SU-DHL-6 (cell line): ENCODE data around the gene PUDP.

Experiments
- H2AFZ ChIP-seq: fragments of 200-600 bp; sonication (generic); 2 replicates; pipeline ENCODE4 v1.6.1; 2014; ENCODE audit warnings: low read depth, mild to moderate bottlenecking, moderate library complexity, mixed read lengths, antibody characterized with exemption, low read length; ENCODE audit not compliant: severe bottlenecking
- H3F3A ChIP-seq: fragments of 200-600 bp; shearing (Covaris generic); 2 replicates; pipeline ENCODE4 v1.6.0; 2016; ENCODE audit warnings: antibody characterized with exemption, mild to moderate bottlenecking; ENCODE audit not compliant: insufficient read depth
- H3K27ac ChIP-seq: fragments of 200-600 bp; sonication (generic); 2 replicates; pipeline ENCODE4 v1.5.1; 2016; ENCODE audit warnings: low read depth, mild to moderate bottlenecking, low read length, moderate library complexity, mixed read lengths
- H3K27me3 ChIP-seq: fragments of 200-600 bp; sonication (generic), shearing (Covaris generic); 2 replicates; pipeline ENCODE4 v1.6.0; 2014; ENCODE audit warnings: mild to moderate bottlenecking, low read length
- H3K36me3 ChIP-seq: fragments of 200-600 bp; sonication (generic); 2 replicates; pipeline ENCODE4 v1.6.1; 2014; ENCODE audit warnings: mild to moderate bottlenecking, low read length, mixed read lengths
- H3K4me2 ChIP-seq: fragments of 300-600, 200-600 bp; shearing (Covaris generic), sonication (generic); 2 replicates; pipeline ENCODE4 v1.6.0; 2014; ENCODE audit warnings: low read length, low read depth, mild to moderate bottlenecking; ENCODE audit not compliant: poor library complexity, severe bottlenecking
- H3K4me3 ChIP-seq: fragments of 200-600 bp; sonication (generic); 2 replicates; pipeline ENCODE4 v1.5.1; 2014; ENCODE audit warnings: antibody characterized with exemption, low read length, mild to moderate bottlenecking, mixed read lengths; ENCODE audit not compliant: insufficient read depth, poor library complexity, severe bottlenecking
- H3K79me2 ChIP-seq: fragments of 200-600 bp; sonication (generic); 2 replicates; pipeline ENCODE4 v1.6.1; 2014; ENCODE audit warnings: mild to moderate bottlenecking, low read length, moderate library complexity; ENCODE audit not compliant: insufficient read depth
- H3K9ac ChIP-seq: fragments of 200-600 bp; sonication (generic); 2 replicates; pipeline ENCODE4 v1.7.0; 2014; ENCODE audit warnings: mild to moderate bottlenecking, low read length
- H3K9me2 ChIP-seq: fragments of 200-600 bp; sonication (generic); replicated peaks from 2 replicates; pipeline ENCODE4 v1.6.1; 2014; ENCODE audit warnings: low read length; ENCODE audit not compliant: insufficient read depth
- H3K9me3 ChIP-seq: fragments of 200-600 bp; sonication (generic); 2 replicates; pipeline ENCODE4 v1.6.1; 2014; ENCODE audit warnings: low read length, mixed read lengths; ENCODE audit not compliant: insufficient read depth
- H4K20me1 ChIP-seq: fragments of 200-600 bp; sonication (generic); 2 replicates; pipeline ENCODE4 v1.6.1; 2014; ENCODE audit warnings: low read depth, mild to moderate bottlenecking, antibody characterized with exemption, low read length, moderate library complexity, mixed read lengths
- EZH2phosphoT487 ChIP-seq: fragments of 200-600 bp; sonication (generic), shearing (Covaris generic); conservative IDR thresholded peaks from 2 replicates; pipeline ENCODE4 v1.6.1; 2018; ENCODE audit warnings: mild to moderate bottlenecking, antibody characterized with exemption, low read length, moderate library complexity, mixed read lengths
- TF ChIP-seq, protein P1 (sequence below): fragments of 200-600 bp; sonication (generic); IDR thresholded peaks from one replicate; pipeline ENCODE4 v1.5.1; 2017; ENCODE audit warnings: antibody characterized with exemption, mild to moderate bottlenecking, low read length, moderate library complexity; ENCODE audit not compliant: insufficient read depth, poor library complexity, severe bottlenecking

Gene PUDP

DNA sequence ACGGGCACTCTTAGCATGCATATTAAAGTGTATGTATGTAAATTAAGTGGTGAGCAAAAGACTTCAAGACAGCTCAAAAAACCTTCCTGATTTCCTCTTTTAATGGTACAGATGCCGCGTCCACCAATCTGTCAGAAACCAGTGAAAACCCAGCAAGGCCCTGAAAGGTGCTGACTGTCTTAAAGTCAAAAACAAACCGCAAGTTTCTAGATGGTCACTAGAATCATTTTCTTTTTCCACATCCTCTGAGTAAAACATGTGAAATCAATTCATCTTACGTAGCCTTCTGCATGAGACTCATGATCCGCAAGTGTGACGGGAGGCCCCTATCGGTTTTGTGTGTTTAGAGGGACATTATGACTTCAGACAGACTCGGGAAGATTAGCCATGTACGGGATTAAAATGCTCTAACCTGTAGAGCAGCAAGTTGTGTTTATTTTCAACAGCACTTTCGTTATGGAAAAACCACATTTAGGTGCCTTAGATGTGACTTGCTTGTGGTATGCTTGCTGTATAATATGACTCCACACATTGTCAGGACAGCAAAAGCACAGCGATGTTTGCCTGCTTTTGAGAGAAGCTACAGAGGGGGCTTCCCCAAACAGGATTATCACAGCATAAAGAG is 88.6 kb downstream of the PUDP start:
- Histone ChIP-seq H3K36me3 (no peaks in the 10 kb centered on the region), H3K9ac (peak overlapping the region; percentile 29; the same call in 1 of the 2 replicates), H2AFZ (no peak overlapping the region), H3K27ac (peak overlapping the region; percentile 75), H3K4me2 (peak overlapping the region; percentile 63), H3K9me2 (no peaks in the 10 kb centered on the region), H4K20me1 (no peaks in the 10 kb centered on the region), H3F3A (peaks cover 11% of the 10 kb centered on the region), H3K79me2 (peaks cover 27% of the 10 kb centered on the region; the same call in 1 of the 2 replicates), H3K9me3 (no peaks in the 10 kb centered on the region), H3K4me3 (no peak overlapping the region), H3K27me3 (no peaks in the 10 kb centered on the region)
- TF ChIP-seq EZH2phosphoT487: no peak
- TF ChIP-seq, protein P1, sequence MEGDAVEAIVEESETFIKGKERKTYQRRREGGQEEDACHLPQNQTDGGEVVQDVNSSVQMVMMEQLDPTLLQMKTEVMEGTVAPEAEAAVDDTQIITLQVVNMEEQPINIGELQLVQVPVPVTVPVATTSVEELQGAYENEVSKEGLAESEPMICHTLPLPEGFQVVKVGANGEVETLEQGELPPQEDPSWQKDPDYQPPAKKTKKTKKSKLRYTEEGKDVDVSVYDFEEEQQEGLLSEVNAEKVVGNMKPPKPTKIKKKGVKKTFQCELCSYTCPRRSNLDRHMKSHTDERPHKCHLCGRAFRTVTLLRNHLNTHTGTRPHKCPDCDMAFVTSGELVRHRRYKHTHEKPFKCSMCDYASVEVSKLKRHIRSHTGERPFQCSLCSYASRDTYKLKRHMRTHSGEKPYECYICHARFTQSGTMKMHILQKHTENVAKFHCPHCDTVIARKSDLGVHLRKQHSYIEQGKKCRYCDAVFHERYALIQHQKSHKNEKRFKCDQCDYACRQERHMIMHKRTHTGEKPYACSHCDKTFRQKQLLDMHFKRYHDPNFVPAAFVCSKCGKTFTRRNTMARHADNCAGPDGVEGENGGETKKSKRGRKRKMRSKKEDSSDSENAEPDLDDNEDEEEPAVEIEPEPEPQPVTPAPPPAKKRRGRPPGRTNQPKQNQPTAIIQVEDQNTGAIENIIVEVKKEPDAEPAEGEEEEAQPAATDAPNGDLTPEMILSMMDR: no peak

DNA sequence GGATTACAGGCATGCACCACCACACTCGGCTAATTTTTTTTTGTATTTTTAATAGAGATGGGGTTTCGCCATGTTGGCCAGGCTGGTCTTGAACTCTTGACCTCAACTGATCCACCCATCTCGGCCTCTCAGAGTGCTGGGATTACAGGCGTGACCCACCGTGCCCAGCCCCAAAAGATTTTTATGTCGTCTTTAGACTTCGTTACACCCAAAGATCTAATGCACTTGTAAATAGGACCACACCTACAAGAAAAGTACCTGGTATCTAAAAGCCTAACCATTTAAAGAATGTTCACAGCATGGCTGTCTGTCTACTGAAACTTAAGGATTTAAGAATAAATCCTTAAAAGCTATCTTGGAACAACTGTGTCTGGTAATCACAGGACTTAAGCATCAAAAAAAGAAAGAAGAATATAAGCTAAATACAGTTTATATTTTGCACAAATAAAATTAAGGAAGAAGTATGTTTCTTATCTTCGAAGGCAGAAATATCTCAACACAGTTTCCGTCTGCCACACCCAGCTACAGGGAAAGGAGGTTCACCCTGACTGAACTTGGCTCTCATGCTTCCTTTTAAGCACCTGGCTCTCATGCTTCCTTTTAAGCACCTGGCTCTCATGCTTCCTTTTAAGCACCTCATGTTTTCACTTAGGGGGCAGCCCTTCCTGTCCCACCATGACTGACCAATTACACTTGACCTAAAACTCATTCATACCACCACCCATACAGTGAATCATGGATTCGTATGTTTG is 92.4 kb downstream of the PUDP start:
- no peak overlapping the region for H2AFZ ChIP-seq
- no peak for TF ChIP-seq EZH2phosphoT487
- TF ChIP-seq, protein P1: no peak
- peaks cover 11% of the 10 kb centered on the region for H3F3A ChIP-seq
- peaks cover 15% of the 10 kb centered on the region; the same call in 1 of the 2 replicates for H3K79me2 ChIP-seq
- H3K9me2 ChIP-seq: no peaks in the 10 kb centered on the region
- H3K36me3 ChIP-seq: no peaks in the 10 kb centered on the region
- H3K27me3 ChIP-seq: no peaks in the 10 kb centered on the region
- H3K4me2 ChIP-seq: peak overlapping the region; percentile 22
- H3K9me3 ChIP-seq: no peaks in the 10 kb centered on the region
- H3K9ac ChIP-seq: no peak overlapping the region
- no peaks in the 10 kb centered on the region for H4K20me1 ChIP-seq
- H3K4me3 ChIP-seq: no peak overlapping the region
- peak overlapping the region; percentile 64 for H3K27ac ChIP-seq

DNA sequence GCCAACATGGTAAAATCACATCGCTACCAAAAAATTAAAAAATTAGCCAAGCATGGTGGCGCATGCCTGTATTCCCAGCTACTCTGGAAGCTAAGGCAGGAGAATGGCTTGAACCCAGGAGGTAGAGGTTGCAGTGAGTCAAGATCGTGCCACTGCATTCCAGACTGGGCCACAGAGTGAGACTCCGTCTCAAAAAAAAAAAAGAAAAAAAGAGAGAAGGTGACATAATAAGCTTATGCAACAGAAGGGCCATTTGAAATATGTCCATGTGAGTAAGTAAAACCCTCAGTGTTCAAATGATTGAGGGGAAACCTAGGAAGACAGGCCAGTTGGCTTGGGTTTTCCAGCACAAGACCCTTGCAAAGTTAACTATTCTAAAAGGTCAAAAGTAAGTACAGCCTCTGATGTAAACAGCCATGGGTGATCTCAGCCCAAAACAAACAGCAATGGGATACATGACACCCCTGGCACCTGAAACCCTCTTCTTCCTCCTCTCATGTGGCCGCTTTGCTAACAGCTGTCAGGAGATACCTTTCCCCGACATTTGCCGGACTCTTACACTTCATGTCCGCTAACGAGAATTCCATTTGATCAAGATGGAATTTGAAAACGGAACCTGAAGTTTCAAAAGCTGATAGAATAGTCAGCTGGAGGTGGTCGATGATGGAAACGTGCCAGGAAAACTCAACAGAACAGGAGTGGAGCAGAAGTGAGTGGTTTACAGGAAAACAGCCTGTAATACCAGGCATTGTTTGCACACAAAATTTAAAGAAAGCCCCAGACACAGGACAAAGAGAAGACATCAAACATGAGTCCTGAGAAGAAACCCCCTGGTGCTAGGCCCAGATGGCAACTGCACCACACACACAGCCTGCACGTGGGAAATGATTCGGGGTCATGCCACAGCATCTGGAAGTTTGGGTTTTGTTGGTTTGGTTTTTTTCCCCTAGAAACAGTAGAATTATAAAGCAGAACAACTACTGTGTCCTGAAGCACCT is 93.4 kb downstream of the PUDP start:
- H3K9me2 ChIP-seq: no peaks in the 10 kb centered on the region
- H2AFZ ChIP-seq: no peak overlapping the region
- no peaks in the 10 kb centered on the region for H3K27me3 ChIP-seq
- no peaks in the 10 kb centered on the region for H4K20me1 ChIP-seq
- TF ChIP-seq, protein P1: no peak
- TF ChIP-seq EZH2phosphoT487: no peak
- no peaks in the 10 kb centered on the region for H3K36me3 ChIP-seq
- H3K27ac ChIP-seq: no peak overlapping the region
- H3K4me3 ChIP-seq: no peak overlapping the region
- H3K9ac ChIP-seq: no peak overlapping the region
- H3F3A ChIP-seq: peaks cover 6% of the 10 kb centered on the region
- H3K4me2 ChIP-seq: no peak overlapping the region
- H3K79me2 ChIP-seq: peaks cover 8% of the 10 kb centered on the region; the same call in 1 of the 2 replicates
- no peaks in the 10 kb centered on the region for H3K9me3 ChIP-seq
